Stimulated activated CD4-positive, alpha-beta T cell treated with anti-CD3 and anti-CD28 coated beads, Interleukin-2, amount 100 ng/mL, for 4 hours (primary cell): ENCODE measurements around the gene CCDC157.

Experiments used
- DNase-seq: peaks from one replicate; pipeline ENCODE4 v3.0.0-alpha.2; 2020; ENCODE audit warnings: low read depth

CCDC157 gene

DNA sequence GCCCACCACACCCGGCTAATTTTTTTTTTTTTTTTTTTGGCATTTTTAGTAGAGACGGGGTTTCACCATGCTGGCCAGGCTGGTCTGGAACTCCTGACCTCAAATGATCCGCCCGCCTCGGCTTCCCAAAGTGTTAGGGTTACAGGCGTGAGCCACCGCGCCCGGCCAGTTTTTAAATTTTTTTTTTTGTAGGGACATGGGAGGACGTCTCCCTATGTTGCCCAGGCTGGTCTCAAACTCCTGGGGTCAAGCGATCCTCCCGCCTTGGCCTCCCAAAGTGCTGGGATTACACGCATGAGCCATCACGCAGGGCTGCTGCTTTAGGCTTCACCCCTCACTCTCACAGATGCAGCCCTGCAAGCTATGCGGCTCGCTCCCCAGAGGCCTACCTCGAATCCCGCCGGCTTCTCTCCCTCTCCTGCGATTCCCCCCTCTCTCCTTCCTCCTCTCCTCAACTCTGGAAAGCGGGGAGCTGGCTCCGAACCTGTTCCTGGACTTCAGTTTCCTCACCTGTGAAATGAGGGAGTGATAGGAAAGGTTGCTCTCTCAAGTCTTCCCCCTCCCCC is 926 bp downstream of the CCDC157 start:
- DNase-seq: no peak

DNA sequence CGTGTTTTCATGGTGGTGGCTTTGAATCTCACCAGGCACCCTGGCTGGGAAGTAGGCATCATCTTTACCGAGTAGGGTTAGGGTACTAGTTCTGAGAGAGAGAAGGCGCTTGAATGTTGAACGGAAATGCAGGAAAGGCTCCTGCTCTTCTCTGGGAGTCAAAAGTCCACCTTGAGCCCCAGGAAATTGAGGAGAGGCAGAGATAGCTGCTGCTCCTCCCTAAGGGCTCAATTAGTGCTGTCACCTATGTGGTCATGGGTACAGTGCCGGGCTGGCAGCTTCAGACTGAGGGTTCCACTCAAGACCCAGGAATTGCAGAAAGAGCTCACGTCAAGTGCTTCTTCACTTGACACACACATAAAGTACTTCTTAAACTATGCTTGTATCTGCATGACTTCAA is 1.7 kb downstream of the CCDC157 start:
- DNase-seq: no peak

DNA sequence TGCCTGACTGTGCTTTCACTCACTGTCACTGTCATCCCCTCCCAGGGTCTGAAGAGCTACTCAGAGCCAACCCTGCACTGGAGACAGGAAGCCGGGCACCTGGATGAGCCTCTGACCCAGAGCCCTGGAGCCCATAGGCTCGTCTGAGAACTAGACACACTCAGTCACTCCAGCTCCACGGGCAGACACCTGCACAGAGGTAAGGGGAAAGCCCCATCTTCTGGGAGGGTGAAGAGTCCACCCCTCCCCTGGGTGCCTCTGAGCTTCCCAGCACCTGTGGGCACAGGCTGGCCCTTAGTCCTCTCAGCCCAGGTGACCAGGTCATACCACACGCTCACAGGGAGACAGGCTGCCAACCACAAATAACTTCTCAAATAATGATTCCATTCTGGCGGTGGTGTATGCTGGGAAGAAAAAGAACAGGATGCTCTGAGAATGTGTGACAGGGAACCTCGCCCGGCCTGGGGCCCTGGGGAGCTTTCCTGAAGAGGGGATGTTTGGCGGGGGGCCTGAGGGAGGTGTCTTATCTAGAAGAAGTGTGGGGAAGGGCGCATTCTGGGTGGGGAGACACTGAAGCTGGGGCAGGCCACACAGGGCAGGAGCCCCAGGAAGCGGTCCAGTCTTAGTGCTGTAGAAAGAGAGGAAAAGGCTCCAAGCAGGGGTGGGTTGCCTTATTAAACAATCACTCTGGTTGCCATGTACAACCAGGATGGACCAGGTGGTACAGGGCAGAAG is 5.3 kb downstream of the CCDC157 start:
- no peak for DNase-seq

DNA sequence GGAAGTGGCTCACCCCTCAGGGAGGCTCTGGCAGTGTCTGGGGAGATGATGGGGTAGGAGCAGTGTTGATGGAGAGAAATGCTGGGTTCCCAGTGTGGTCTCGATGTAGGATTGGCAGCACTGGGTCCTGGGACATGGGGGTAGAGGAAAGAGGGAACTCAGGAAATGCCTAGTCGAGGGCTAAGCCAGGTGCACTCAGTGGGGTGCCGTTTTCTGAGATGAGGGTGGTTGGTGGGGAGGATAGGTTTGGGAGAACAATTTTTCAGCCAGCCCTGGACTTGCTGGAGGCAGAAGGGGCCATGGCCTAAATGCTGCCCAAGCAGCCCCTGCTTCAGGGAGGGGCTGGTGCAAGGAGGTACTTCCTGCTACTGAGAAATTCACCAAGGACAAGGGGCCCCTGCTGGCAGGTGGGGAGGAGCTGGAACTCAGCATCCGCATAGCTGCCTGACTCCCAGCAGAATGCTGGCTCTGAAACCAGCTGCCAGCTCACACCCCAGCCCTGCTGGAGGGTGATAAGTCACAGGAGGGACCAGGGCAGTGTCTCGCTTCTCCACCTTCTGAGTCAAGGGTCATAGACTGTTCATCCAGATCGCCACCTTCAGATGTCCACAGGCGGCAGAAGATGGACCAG is 6.0 kb downstream of the CCDC157 start:
- no peak for DNase-seq

DNA sequence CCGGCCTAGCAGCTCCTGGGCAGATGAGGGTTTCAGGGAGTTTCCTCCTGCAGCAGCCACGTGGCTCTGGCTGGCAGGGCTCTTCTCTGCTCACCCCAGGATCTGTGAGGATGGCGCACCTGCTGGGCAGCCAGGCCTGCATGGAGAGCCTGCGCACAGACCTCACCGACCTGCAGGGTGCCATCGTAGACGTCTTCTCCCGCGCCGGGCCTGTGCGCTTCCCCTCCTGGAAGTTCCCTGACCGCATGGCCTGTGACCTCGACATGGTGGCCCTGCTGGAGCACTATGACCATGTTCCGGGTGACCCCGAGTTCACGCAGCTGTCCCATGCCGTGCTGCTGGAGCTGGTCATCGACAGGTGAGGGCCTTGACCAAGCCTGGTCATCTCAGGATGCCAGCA is 9.1 kb downstream of the CCDC157 start:
- DNase-seq: no peak

DNA sequence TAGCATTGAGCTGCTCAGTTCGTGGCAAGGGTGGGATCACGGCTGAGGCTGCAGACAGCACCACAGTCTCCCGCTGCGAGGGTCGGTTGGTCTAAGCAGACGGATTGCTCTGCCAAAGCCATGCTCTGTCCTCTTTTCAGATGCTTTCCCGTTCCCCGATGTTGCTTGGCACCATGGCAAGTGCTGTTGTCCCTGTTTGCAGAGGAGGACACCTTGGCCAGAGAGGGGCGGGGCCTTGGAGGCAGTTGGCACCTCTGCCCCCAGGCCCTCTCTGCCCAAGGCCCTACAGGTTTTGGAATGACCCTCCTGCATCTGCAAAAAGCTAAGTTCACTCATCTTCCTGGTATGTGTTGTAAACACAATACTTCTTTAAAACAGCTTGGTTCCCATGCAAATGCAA is 11.6 kb downstream of the CCDC157 start:
- DNase-seq: no peak

DNA sequence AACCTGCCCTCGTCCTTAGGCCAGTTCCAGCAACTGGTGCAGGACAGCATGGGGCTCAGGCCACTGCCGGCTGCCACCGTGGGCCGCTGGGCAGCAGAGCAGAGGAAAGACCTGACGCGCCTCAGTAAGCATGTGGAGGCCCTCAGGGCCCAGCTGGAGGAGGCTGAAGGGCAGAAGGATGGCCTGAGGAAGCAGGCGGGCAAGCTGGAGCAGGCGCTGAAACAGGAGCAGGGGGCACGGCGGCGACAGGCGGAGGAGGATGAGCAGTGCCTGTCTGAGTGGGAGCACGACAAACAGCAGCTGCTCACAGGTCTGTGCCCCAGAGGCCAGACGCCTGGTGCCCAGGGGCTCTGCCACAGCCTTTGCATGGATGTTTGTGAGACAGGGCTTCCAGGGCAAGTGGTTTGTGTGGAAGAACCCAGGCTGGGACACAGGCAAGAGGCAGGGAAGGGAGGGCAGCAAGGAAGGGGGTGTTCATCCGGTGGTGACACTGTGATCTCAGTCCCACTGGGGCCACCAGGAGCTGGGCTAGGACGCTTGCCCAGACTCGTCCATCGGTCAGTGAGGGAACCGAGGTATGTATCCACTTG is 13.9 kb downstream of the CCDC157 start:
- no peak for DNase-seq

DNA sequence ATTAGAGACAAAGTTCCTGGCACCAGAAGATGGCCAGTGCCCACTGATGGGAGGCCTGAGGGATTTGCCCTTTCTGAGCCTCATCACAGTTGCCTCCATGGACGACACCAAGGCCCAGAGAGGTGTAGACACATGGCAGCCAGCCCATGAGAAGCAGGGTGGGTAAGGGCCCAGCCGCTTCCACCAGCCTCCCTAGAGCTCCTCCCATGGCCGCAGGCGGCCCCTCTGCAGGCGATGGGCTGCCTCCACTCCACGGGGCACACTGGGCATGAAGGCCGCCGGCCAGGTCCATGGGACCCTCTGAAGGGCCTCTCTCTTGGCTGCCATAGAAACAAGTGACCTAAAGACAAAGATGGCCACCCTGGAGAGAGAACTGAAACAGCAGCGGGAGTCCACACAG is 14.5 kb downstream of the CCDC157 start:
- DNase-seq: no peak

DNA sequence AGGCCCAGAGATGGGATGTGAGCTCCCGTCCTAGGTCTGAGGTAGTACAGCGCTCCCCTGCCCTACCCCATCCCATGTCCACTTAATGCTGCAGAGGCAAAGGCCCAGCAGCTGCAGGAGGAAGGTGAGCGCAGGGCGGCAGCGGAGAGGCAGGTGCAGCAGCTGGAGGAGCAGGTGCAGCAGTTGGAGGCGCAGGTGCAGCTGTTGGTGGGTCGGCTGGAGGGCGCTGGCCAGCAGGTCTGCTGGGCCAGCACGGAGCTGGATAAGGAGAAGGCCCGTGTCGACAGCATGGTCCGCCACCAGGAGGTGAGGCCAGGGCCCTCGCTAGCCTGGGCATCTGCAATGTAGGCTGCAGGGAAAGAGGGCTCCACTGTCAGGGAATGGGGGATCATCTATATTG is 15.2 kb downstream of the CCDC157 start:
- DNase-seq: no peak

DNA sequence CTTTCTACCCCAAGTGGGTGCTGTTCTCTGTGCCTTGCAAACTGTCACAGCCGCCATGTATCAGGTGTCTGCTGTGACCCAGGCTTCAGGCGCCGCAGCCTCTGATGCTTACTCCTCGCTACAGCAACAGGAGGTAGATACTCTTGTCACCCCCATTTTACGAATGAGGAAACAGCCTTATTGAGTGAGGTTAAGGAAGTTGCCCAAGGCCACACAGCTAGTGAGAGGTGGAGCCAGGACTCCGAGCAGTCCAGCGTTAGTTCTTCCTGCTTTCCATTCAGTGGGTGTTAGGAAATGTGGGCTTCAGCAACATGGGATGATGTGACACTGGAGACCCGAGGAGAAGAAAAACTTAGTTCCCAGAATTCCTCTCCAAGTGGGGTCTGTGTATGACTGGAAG is 16.1 kb downstream of the CCDC157 start:
- no peak for DNase-seq

DNA sequence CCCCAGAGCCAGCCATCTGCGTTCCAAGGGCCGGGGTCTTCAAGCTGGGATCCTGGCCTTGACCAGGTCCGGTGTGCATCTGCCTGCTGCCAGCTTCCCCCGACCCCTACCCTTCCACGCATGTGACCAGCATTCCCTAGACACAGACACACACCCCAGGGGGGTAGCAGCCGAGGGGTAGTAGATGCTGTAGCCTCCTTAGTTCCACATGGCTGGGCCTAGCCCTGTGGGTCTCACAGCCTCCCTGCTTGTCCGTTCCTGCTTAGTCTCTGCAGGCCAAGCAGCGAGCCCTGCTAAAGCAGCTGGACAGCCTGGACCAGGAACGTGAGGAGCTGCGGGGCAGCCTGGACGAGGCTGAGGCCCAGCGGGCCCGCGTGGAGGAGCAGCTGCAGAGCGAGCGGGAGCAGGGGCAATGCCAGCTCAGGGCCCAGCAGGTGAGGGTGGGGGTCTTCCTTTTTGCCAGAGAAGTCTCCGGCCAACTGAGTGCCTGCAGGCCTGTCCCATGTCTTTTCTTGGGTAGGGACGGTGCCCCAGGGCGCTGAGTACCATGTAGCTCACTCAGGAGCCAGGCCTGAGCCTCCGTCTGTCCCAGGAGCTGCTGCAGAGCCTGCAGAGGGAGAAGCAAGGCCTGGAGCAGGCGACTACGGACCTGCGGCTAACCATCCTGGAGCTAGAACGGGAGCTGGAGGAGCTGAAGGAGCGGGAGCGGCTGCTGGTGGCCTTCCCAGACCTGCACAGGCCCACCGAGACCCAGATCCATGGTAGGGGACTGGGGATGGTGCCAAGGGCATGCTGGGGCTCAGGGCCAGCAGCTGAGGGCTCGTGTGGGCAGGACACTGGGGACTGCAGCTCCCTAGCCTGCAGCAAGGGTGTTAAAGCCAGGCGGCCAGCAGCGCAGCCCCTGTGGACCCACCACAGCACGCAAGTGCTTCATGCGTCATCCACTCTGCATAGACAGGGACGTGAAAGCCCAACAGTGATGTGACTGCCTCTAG is 16.8 kb downstream of the CCDC157 start:
- no peak for DNase-seq

DNA sequence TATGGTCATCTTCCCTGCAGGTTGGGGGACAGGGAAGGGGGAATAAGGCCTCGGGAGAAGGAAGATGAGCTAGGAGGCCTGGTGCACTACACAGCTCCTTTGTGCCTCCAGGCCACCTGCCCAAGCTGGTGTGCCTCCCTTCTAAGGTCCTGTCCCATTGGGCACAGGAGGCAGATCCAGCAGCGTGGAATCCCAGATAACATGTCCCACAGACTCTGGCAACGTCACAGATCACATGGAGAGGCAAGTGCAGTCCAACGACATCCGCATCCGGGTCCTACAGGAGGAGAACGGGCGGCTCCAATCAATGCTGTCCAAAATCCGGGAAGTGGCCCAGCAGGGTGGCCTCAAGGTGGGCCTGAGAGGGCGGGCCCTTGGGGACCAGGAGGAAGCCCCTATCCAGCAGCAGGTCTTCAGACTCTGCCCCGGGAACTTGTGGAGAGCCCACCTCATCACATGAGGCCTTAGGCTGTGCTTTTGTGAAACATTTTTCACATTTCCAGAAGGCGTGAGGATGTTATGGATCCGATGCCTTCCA is 18.6 kb downstream of the CCDC157 start:
- no peak for DNase-seq

DNA sequence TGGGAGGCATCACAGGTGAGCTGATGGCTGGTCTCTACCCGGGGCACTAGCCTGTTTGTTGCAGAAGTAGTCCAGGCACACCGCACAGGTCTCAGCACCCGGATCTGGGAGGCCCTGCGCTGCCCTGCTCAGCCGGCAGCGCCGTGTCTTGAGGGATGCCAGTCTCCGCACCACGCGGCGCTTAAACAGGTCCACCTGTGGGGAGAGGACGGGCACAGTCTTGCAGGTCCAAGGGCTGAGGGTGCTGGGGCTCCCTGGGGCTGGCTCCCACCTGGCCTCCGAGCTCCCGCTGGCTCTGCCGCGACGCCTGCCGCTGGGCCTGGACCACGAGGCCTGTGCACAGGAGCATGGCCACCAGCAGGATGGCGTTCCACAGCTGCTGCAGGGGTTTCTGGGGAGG is 23.2 kb downstream of the CCDC157 start:
- no peak for DNase-seq

DNA sequence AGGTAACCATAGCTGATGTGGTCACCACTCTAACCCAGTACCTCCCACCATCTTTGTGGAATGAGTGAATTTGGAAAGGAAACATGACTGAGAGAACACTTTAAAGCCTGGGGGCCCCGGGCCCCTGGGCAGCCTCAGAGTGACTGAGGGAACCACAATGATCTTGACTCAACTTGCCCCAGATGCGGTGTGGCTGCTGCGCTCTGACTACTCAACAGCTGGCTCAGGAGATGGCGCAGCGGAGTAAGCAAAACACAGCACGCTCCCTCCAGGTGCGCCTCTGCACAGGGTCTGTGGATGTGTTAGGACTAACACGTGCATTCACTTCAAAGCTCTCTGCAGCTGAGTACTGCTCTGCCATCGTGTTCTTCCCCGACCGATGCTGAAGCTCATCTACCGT is 24.5 kb downstream of the CCDC157 start:
- DNase-seq: no peak

DNA sequence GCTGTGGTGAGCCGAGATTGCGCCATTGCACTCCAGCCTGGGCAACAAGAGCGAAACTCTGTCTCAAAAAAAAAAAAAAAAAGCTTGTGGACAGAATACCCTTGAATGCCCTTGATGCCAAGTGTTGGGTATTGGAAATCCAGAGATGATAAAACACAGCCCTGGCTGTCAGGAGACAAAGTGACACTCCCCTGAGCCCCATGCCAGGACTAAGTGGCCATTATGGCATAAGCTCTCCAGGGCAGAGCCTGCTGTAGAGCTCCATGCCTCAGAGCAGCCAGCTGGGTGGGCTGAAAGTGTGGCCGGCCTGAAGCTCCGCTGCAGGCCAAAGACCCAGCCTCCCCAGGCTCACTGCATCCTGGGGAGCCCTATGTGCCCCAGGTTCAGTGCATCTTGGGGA is 25.5 kb downstream of the CCDC157 start:
- no peak for DNase-seq

DNA sequence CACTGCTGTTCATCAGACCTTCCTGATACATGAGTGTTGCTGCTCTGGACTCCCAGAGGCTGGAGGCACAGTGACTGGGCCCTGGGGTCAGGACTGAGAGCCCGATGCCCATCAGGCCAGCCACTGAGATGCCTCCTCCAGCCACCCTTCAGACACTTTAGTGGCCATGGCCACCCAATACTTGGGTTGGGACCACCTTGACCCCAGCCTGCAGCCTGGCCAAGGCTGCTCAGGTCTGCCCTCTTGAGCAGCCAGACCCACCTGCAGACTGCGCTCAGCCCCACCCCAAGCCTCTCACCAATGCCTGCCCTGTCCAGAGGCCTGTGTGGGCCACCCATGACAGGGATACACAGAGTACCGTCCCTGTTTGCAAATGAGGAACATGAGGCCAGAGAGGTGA is 26.3 kb downstream of the CCDC157 start:
- DNase-seq: no peak

DNA sequence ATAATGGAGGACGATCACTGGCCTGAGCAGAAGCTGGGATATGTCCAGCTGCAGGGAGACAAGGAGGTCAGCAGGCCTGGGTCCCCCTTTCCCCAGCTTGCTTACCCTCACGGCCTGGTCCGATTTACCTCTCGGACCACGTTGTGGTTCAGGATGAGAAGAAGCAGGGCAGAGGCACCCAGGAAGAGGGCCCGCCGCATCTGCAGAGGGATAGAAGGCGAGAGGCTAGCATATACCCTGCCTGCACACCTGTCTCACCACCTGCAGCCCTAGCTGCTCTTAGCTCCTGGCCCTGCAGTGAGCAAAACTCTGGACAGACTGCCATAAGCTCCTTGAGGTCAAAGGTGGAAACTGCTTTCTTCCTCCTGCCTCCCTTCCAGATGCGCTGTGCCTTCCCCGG is 29.1 kb downstream of the CCDC157 start:
- no peak for DNase-seq

DNA sequence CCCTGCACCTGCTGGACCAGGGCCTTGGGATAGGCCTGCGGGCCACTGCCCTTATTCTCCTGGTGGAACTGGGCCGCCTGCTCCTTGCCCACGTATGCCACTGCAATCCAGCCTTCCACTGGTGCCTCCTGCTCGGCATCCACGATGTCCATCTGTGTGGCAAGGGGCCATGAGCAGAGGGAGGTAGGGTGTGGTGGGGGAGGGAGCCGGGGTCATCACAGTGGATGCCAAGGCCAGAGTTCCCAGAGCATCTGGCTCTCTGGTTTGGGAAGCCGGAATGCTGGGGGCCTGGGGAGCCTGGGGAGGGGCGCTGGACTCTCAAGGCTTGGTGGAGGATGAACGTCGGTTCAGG is 29.8 kb downstream of the CCDC157 start:
- DNase-seq: no peak

DNA sequence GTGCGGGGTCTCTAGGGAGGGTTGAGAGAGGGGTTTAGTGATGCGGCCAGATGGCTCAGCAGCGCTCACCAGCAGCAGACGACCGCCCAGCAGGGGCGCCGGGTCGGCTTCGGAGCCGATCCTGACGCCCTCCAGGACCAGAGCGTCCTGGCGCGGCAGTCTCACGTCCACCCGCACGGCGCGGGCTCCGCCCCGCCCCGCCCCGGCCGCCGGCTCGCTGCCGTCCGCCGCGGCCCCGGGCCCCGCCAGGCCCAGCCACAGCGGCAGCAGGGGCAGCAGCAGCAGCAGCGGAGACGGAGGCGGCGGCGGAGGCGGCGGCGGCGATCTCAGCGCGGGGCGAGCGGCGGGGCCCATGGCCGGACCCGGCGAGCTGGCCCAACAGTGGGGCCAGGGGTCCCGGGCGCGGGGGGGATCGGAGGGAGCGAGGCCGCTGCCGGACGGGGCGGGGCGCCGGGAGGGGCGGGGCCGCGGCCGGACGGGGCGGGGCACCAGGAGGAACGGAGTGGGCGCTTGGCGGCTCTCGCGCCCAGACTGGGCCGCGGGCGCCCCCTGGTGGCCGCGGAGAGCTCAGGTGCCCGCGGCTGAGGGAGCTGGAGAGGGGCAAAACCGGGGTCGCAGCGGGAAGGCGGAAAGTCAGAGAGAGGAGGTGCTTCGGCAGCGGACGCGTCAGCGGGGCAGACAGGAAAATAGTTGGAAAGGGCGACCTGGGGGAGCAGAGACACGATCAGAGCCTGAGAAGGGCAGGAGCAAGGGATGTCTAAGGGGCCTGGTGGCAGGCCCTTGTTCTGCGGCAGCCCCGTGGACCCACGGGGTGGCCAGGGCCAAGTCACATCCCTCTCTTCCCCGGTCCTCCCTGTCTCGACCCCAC is 30.4 kb downstream of the CCDC157 start, which contains the start of gene RNF215:
TSS of gene RNF215 (minus strand) at position 452 of the 868 bp plus-strand sequence. CDS start at position 354, 98 bp downstream.
- peak; percentile 66 for DNase-seq

DNA sequence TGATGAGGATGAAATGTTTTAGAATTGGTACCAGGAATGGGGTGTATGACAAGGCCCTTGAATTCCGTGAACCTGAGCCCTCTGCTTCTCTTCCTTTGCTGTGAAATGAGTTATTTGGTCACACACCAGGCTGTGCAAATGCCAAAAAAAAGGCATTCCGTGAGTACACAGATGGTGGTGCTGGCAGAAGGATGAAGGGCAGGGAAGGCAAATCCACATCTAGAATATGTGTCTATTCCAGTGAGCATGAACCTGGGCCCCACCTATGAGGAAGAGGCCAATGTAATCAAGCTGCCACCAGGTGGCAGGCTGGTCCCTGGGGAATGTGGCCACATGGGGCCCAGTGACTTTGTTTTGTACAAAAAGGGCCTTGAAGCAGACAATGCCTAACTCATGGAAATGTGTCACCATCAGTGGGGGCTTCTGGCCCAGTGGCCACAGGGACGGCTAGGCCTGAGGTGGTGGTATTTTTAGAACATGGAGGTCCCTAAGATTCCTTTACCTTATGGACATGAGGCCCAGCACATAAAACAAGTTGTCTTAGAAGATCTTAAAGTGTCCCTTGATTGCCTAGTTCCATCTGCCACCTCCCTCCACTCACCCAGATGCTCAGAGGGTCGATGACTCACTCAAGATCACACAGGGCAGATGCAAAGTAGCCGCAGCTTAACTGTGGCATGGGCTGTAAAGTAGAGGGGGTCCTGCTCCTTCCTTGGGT is 34.3 kb downstream of the CCDC157 start:
- peak; percentile 65 for DNase-seq
